GM19455 (cell line): Measurements from ENCODE around the gene PDCD1.
"Not testable (repeated sequence)": the region's sequence is repeated elsewhere in the genome, so short reads cannot be mapped to it uniquely, and the experiment has no call there.

ENCODE experiments used
- ATAC-seq: cut with Tn5 transposase; IDR thresholded peaks from one replicate; pipeline ENCODE4 v1.9.1; 2021; ENCODE audit not compliant: unreplicated experiment

Gene PDCD1

GRCh38 chr2:241835611-241836010 lies 23.1 kb downstream of the PDCD1 start:
- ATAC-seq: no peak

GRCh38 chr2:241834527-241835210 lies 24.0 kb downstream of the PDCD1 start:
- no peak for ATAC-seq

GRCh38 chr2:241833756-241834526 lies 24.8 kb downstream of the PDCD1 start:
- ATAC-seq: not testable (repeated sequence)

GRCh38 chr2:241833101-241833663 lies 25.5 kb downstream of the PDCD1 start:
- ATAC-seq: no peak

- no peak for ATAC-seq
Measured at GRCh38 chr2:241827394-241827793, 31.3 kb downstream of the PDCD1 start.

GRCh38 chr2:241823531-241824437 lies 34.9 kb downstream of the PDCD1 start:
- not testable (repeated sequence) for ATAC-seq

GRCh38 chr2:241822264-241822623 lies 36.5 kb downstream of the PDCD1 start:
- ATAC-seq: no peak

GRCh38 chr2:241821460-241822263 lies 37.0 kb downstream of the PDCD1 start:
- ATAC-seq: no peak

- no peak for ATAC-seq
Measured at GRCh38 chr2:241820625-241821384, 37.9 kb downstream of the PDCD1 start.

GRCh38 chr2:241819947-241820624 lies 38.6 kb downstream of the PDCD1 start:
- not testable (repeated sequence) for ATAC-seq

- ATAC-seq: no peak
Measured at GRCh38 chr2:241818943-241819270, 39.8 kb downstream of the PDCD1 start.

- no peak for ATAC-seq
Measured at GRCh38 chr2:241818229-241818942, 40.3 kb downstream of the PDCD1 start.

- ATAC-seq: not testable (repeated sequence)
Measured at GRCh38 chr2:241817821-241818215, 40.9 kb downstream of the PDCD1 start.

- ATAC-seq: no peak
Measured at GRCh38 chr2:241817126-241817820, 41.4 kb downstream of the PDCD1 start.

GRCh38 chr2:241816431-241817121 lies 42.1 kb downstream of the PDCD1 start:
- no peak for ATAC-seq

- no peak for ATAC-seq
Measured at GRCh38 chr2:241815477-241816430, 42.9 kb downstream of the PDCD1 start.
